ENCODE measurements around the gene BDH2.

Gene BDH2

GRCh38 chr4:103099691-103100392 is at the start of gene BDH2:
Gene BDH2, minus strand, starts transcription at chr4:103099834. Its CDS starts 3,580 bp downstream, at chr4:103096254.
- DNase-seq (ENCODE audit: low spot score): peak; percentile 88

- DNase-seq (ENCODE audit: low spot score): no peak
Measured at GRCh38 chr4:103144926-103145325, 45.3 kb upstream of the BDH2 start.

GRCh38 chr4:103137446-103137827 is 37.8 kb upstream of the BDH2 start:
- DNase-seq (ENCODE audit: low spot score): no peak

- no peak for DNase-seq (ENCODE audit: low spot score)
Measured at GRCh38 chr4:103136671-103137445, 37.2 kb upstream of the BDH2 start.

- DNase-seq (ENCODE audit: low spot score): no peak
Measured at GRCh38 chr4:103129174-103129573, 29.5 kb upstream of the BDH2 start.

GRCh38 chr4:103126126-103126525 is 26.5 kb upstream of the BDH2 start:
- DNase-seq (ENCODE audit: low spot score): no peak

GRCh38 chr4:103123114-103123513 is 23.5 kb upstream of the BDH2 start:
- no peak for DNase-seq (ENCODE audit: low spot score)

GRCh38 chr4:103118166-103118565 is 18.5 kb upstream of the BDH2 start:
- DNase-seq (ENCODE audit: low spot score): no peak

GRCh38 chr4:103111598-103111997 is 12.0 kb upstream of the BDH2 start:
- DNase-seq (ENCODE audit: low spot score): no peak

GRCh38 chr4:103108542-103108941 is 8.9 kb upstream of the BDH2 start:
- no peak for DNase-seq (ENCODE audit: low spot score)

GRCh38 chr4:103105558-103106356 is 6.1 kb upstream of the BDH2 start:
- no peak for DNase-seq (ENCODE audit: low spot score)

- no peak for DNase-seq (ENCODE audit: low spot score)
Measured at GRCh38 chr4:103104886-103105285, 5.3 kb upstream of the BDH2 start.

- DNase-seq (ENCODE audit: low spot score): no peak
Measured at GRCh38 chr4:103100691-103101090, 1.1 kb upstream of the BDH2 start.

- peak; percentile 8 for DNase-seq (ENCODE audit: low spot score)
Measured at GRCh38 chr4:103098756-103099440, 736 bp downstream of the BDH2 start.

GRCh38 chr4:103098341-103098740 is 1.3 kb downstream of the BDH2 start:
- peak; percentile 3 for DNase-seq (ENCODE audit: low spot score)

- DNase-seq (ENCODE audit: low spot score): no peak
Measured at GRCh38 chr4:103097112-103097511, 2.5 kb downstream of the BDH2 start.

GRCh38 chr4:103095080-103095479 is 4.6 kb downstream of the BDH2 start:
- DNase-seq (ENCODE audit: low spot score): peak; percentile 42

GRCh38 chr4:103092245-103092644 is 7.4 kb downstream of the BDH2 start:
- no peak for DNase-seq (ENCODE audit: low spot score)

GRCh38 chr4:103091601-103092223 is 7.9 kb downstream of the BDH2 start:
- peak; percentile 76 for DNase-seq (ENCODE audit: low spot score)

- no peak for DNase-seq (ENCODE audit: low spot score)
Measured at GRCh38 chr4:103089481-103089880, 10.2 kb downstream of the BDH2 start.

GRCh38 chr4:103086551-103086950 is 13.1 kb downstream of the BDH2 start:
- DNase-seq (ENCODE audit: low spot score): no peak

All from putamen (tissue), 1 donor.